HepG2 (cell line): Measurements from ENCODE around the gene ACSL5. TPM values are rescaled to one million over a fixed set of nuclear protein-coding genes. Genes with fewer than 3 reads are reported as not detected.

ENCODE experiments used
- CEBPG ChIP-seq: IDR thresholded peaks from 2 replicates; pipeline ENCODE4 v1.6.1; 2016
- EP300 ChIP-seq, 3 experiments: sonication (generic) in 1 of 3; formaldehyde crosslinking in 1 of 3; IDR thresholded peaks; 2 replicates each; pipeline versions ENCODE4 v1.5.1 to v1.6.1; 2011 to 2020; ENCODE audit warnings: low read depth in 2 of 3, low read length in 2 of 3, borderline replicate concordance in 1 of 3, improper control_type of control experiment in 1 of 3, mild to moderate bottlenecking in 1 of 3, missing genetic modification reagents in 1 of 3, moderate library complexity in 1 of 3
- FOXP1 ChIP-seq, 2 experiments: fragments of 450-650 bp in 1 of 2; IDR thresholded peaks; 2 replicates each; pipeline ENCODE4 v1.6.1; 2017 to 2018; ENCODE audit warnings: antibody characterized with exemption in 1 of 2
- HDAC2 ChIP-seq: sonication (generic); formaldehyde crosslinking; IDR thresholded peaks from 2 replicates; pipeline ENCODE4 v1.4.0; 2020; ENCODE audit warnings: missing genetic modification reagents
- HOXA3 ChIP-seq: sonication (generic); formaldehyde crosslinking; IDR thresholded peaks from 2 replicates; pipeline ENCODE4 v1.5.0; 2020; ENCODE audit warnings: missing genetic modification reagents
- IRF9 ChIP-seq: sonication (generic); formaldehyde crosslinking; IDR thresholded peaks from 2 replicates; pipeline ENCODE4 v1.8.0; 2022; ENCODE audit warnings: missing genetic modification reagents, mild to moderate bottlenecking, borderline replicate concordance
- KMT2B ChIP-seq: IDR thresholded peaks from 2 replicates; pipeline ENCODE4 v1.6.1; 2016; ENCODE audit warnings: missing genetic modification reagents, missing compliant biosample characterization
- MBD4 ChIP-seq: IDR thresholded peaks from 2 replicates; pipeline ENCODE4 v1.6.1; 2012; ENCODE audit warnings: low read length, inconsistent platforms, borderline replicate concordance
- MXI1 ChIP-seq: IDR thresholded peaks from 3 replicates; pipeline ENCODE4 v1.6.1; 2012; ENCODE audit warnings: low read depth, low read length, inconsistent platforms, borderline replicate concordance
- NCOA2 ChIP-seq: sonication (generic); formaldehyde crosslinking; IDR thresholded peaks from 2 replicates; pipeline ENCODE4 v1.8.0; 2022; ENCODE audit warnings: inconsistent platforms
- RBM22 ChIP-seq: fragments of 200-400 bp; formaldehyde crosslinking; optimal IDR thresholded peaks from 2 replicates; pipeline ENCODE3; 2017; ENCODE audit warnings: mild to moderate bottlenecking, low read length, moderate library complexity
- SOX5 ChIP-seq: IDR thresholded peaks from 2 replicates; pipeline ENCODE4 v1.6.1; 2016; ENCODE audit warnings: borderline replicate concordance
- SRSF1 ChIP-seq: fragments of 200-400 bp; formaldehyde crosslinking; optimal IDR thresholded peaks from 2 replicates; pipeline ENCODE3; 2017; ENCODE audit warnings: mild to moderate bottlenecking, low read depth, low read length, moderate library complexity
- STAG1 ChIP-seq: sonication (generic); formaldehyde crosslinking; IDR thresholded peaks from 2 replicates; pipeline ENCODE4 v1.4.0; 2020; ENCODE audit warnings: missing genetic modification reagents
- TBX3 ChIP-seq: fragments of 450-650 bp; IDR thresholded peaks from 2 replicates; pipeline ENCODE4 v1.6.1; 2017; ENCODE audit warnings: antibody characterized with exemption, mild to moderate bottlenecking, inconsistent platforms, borderline replicate concordance
- TCF7 ChIP-seq: sonication (generic); IDR thresholded peaks from 2 replicates; pipeline ENCODE4 v1.6.1; 2016; ENCODE audit warnings: antibody characterized with exemption, low read depth
- ZBTB34 ChIP-seq: sonication (generic); formaldehyde crosslinking; IDR thresholded peaks from 2 replicates; pipeline ENCODE4 v1.8.0; 2022; ENCODE audit warnings: mild to moderate bottlenecking, missing genetic modification reagents
- ZFP91 ChIP-seq: sonication (generic); formaldehyde crosslinking; IDR thresholded peaks from 2 replicates; pipeline ENCODE4 v1.9.0; 2022; ENCODE audit warnings: missing genetic modification reagents, mild to moderate bottlenecking, borderline replicate concordance
- ZNF687 ChIP-seq: sonication (generic); formaldehyde crosslinking; IDR thresholded peaks from 2 replicates; pipeline ENCODE4 v1.5.1; 2020; ENCODE audit warnings: mild to moderate bottlenecking, missing genetic modification reagents, moderate library complexity
- polyA plus RNA-seq, 8 experiments: library from polyadenylated mRNA; depleted of rRNA in 3 of 8; stranded (reverse) in 7 of 8; unstranded in 1 of 8; fragments of >200 nt; fragmentation: Illumina TruSeq in 4 of 8; extraction: Trizol in 4 of 8; gene quantifications; 2 replicates each; pipeline versions ENCODE4 v1.2.1 to v1.2.3, GENCODE V29; 2011 to 2016; ENCODE audit warnings: low read depth in 4 of 8, missing spikeins in 1 of 8, mixed read lengths in 1 of 8; ENCODE audit not compliant: insufficient read depth in 1 of 8
- total RNA-seq, 5 experiments: library from RNA; depleted of rRNA; stranded (reverse); fragments of >200 nt; fragmentation: Illumina TruSeq; extraction: Trizol; gene quantifications; 2 replicates each; pipeline ENCODE4 v1.2.3, GENCODE V29; 2016; ENCODE audit warnings: low read depth in 1 of 5

ACSL5 gene
- total and polyA plus RNA-seq, 2 of the 13 experiments (the other 11 are each of a cell fraction or from before 2014, with no cell fraction given), result 56.4 to 82.5 TPM

GRCh38 chr10:112389271-112389822 lies 15.4 kb downstream of the ACSL5 start (continued):
- 0 out of 2 replicates have a peak, but pooled peaks have one; percentile 47 for TF ChIP-seq ZBTB34 (CRISPR knock-in tag)
- TF ChIP-seq HDAC2 (CRISPR knock-in tag), result peak; percentile 49; the same call in 1 of the 2 replicates
- TF ChIP-seq MXI1, result no peak
- TF ChIP-seq TCF7, result peak; percentile 75
- peak; percentile 19 for TF ChIP-seq RBM22
- no peak for TF ChIP-seq MBD4
- TF ChIP-seq IRF9 (CRISPR knock-in tag), result no peak
- TF ChIP-seq TBX3, result peak; percentile 33; the same call in 1 of the 2 replicates
- peak; percentile 53; the same call in 1 of the 2 replicates for TF ChIP-seq NCOA2 (CRISPR knock-in tag)
- no peak for TF ChIP-seq ZFP91 (CRISPR knock-in tag)
- TF ChIP-seq HOXA3 (CRISPR knock-in tag), result peak; percentile 20; the same call in 1 of the 2 replicates
- TF ChIP-seq CEBPG, result peak; percentile 26; the same call in 1 of the 2 replicates
- peak in 1 of 2 experiments; percentile 83; a peak in 2 of 4 replicates for TF ChIP-seq EP300 (IDR thresholded peaks at IDR 0.05; ENCODE audit: low read depth in 2 of 2, low read length in 2 of 2)
- TF ChIP-seq EP300 (CRISPR knock-in tag; IDR thresholded peaks at IDR 0.05; ENCODE audit: borderline replicate concordance), result peak; percentile 75
- TF ChIP-seq STAG1 (CRISPR knock-in tag), result no peak
- no peak for TF ChIP-seq KMT2B
- TF ChIP-seq ZNF687 (CRISPR knock-in tag), result peak; percentile 21; the same call in 1 of the 2 replicates
- peak; percentile 72; the same call in 1 of the 2 replicates for TF ChIP-seq SOX5 (CRISPR knock-in tag)
- TF ChIP-seq FOXP1 (IDR thresholded peaks at IDR 0.05), result no peak
- TF ChIP-seq FOXP1 (CRISPR knock-in tag; IDR thresholded peaks at IDR 0.05), result peak; percentile 42; the same call in 1 of the 2 replicates
- no peak for TF ChIP-seq SRSF1
